T1000 (cell line): ENCODE measurements around the gene FHIT.

Source experiments
- DNase-seq: peaks from one replicate; lab custom pipeline; 2025; ENCODE audit warnings: mixed read lengths; lab: John Stamatoyannopoulos, UW

FHIT gene

GRCh38 chr3:59766200-59766872 is 1484.9 kb downstream of the FHIT start:
- no peak for DNase-seq

GRCh38 chr3:59764171-59764570 is 1487.1 kb downstream of the FHIT start:
- no peak for DNase-seq

GRCh38 chr3:59762941-59763340 is 1488.3 kb downstream of the FHIT start:
- no peak for DNase-seq

GRCh38 chr3:59759298-59760031 is 1491.8 kb downstream of the FHIT start:
- no peak for DNase-seq

GRCh38 chr3:59758672-59759071 is 1492.6 kb downstream of the FHIT start:
- DNase-seq, result no peak

- DNase-seq, result no peak
These were observed 1494.3 kb downstream of the FHIT start for GRCh38 chr3:59756934-59757333.

- no peak for DNase-seq
These were observed 1496.7 kb downstream of the FHIT start for GRCh38 chr3:59754456-59755129.

- DNase-seq, result no peak
These were observed 1497.3 kb downstream of the FHIT start for GRCh38 chr3:59753808-59754450.

GRCh38 chr3:59752925-59753324 is 1498.3 kb downstream of the FHIT start:
- DNase-seq, result no peak

- no peak for DNase-seq
These were observed 1499.6 kb downstream of the FHIT start for GRCh38 chr3:59751606-59752005.

GRCh38 chr3:59750391-59750790 is 1500.9 kb downstream of the FHIT start:
- DNase-seq, result no peak

GRCh38 chr3:59749291-59749690 is 1502.0 kb downstream of the FHIT start:
- no peak for DNase-seq

- no peak for DNase-seq
These were observed 1504.7 kb downstream of the FHIT start for GRCh38 chr3:59746585-59746984.

GRCh38 chr3:59737241-59737640 is 1514.0 kb downstream of the FHIT start:
- DNase-seq, result no peak

GRCh38 chr3:59734061-59734460 is 1517.2 kb downstream of the FHIT start:
- DNase-seq, result no peak

- DNase-seq, result no peak
These were observed 1518.0 kb downstream of the FHIT start for GRCh38 chr3:59733041-59733809.

- no peak for DNase-seq
These were observed 1519.3 kb downstream of the FHIT start for GRCh38 chr3:59731943-59732342.

- DNase-seq, result no peak
These were observed 1520.7 kb downstream of the FHIT start for GRCh38 chr3:59730591-59730990.

- no peak for DNase-seq
These were observed 1522.7 kb downstream of the FHIT start for GRCh38 chr3:59728587-59728908.

- DNase-seq, result no peak
These were observed 1523.2 kb downstream of the FHIT start for GRCh38 chr3:59727902-59728586.

GRCh38 chr3:59726279-59726678 is 1525.0 kb downstream of the FHIT start:
- DNase-seq, result no peak
